Measurements from ENCODE around the gene ZFYVE1. TPM values are rescaled to one million over a fixed set of nuclear protein-coding genes. Genes with fewer than 3 reads are reported as not detected.
"Not testable (repeated sequence)": the region's sequence is repeated elsewhere in the genome, so short reads cannot be mapped to it uniquely, and the experiment has no call there.

The ZFYVE1 gene
- total and polyA plus RNA-seq, 12 donors: 4.9 to 19.5 (median 13.8) TPM

DNA sequence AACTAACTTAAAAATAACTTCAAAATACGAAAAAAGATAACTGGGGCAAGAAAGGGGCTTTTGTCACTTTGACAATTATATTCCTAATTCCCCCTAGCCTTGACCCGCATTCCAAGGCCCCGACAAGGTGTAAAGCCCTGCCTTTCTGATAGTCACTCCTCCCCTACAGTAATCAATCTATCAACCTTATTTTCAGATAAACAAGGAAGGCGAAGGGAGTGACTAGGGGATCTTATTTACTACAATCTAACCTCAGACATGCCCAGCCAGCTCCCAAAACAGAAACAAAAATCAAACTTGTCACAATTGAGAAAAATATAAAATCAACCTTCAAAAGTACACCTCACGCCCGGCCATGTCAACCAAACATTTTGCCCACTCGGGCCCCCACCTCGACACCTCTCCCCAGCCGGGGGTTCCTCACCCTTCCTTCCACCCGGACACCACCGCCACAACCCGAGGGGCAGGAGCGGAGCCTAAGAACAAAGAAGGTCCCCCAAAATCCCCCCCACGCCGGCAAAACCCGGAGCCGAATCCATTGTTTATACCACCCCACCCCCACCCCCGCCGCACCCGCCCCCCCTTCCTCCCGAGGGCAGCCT, 562 bp downstream of the ZFYVE1 start:
- ATAC-seq (peak in 3 of 8 donors; percentile 2 to 16 (median 4)), DNase-seq (no peak)
- peaks cover 4 to 41% (median 29%) of the 10 kb centered on the region in 9 donors for H3K4me1 ChIP-seq
- H3K36me3 ChIP-seq: peaks cover 0 to 31% (median 18%) of the 10 kb centered on the region in 9 donors
- H3K9me3 ChIP-seq: no peaks in the 10 kb centered on the region
- peak overlapping the region; percentile 38 to 88 (median 83) for H3K27ac ChIP-seq
- peak overlapping the region; percentile 34 to 89 (median 76) for H3K4me3 ChIP-seq
- no peak for TF ChIP-seq CTCF (IDR thresholded peaks at IDR 0.05)
- intact Hi-C loops (cut with DNase I): loop anchor here in 2 of 10 donors (2.0 kb wide), 1 partner anchor 32 kb away; the partner anchor contains the start of gene RBM25 (in 2 of the 2)
- 1 to 2% methylated on average over 17 to 21 of the region's 21 CpGs for WGBS, 2 donors
- H3K27me3 ChIP-seq: no peaks in the 10 kb centered on the region

GRCh38 chr14:73025544-73025943, 1.4 kb downstream of the ZFYVE1 start:
- Histone ChIP-seq H3K36me3 (peaks cover 0 to 39% (median 22%) of the 10 kb centered on the region in 9 donors), H3K27me3 (no peaks in the 10 kb centered on the region), H3K4me3 (peak overlapping the region in 6 of 10 donors; percentile 63 to 89 (median 78)), H3K27ac (peak overlapping the region in 1 of 10 donors; percentile 88), H3K9me3 (no peaks in the 10 kb centered on the region), H3K4me1 (peaks cover 4 to 45% (median 29%) of the 10 kb centered on the region in 9 donors)
- ATAC-seq (no peak), DNase-seq (no peak)
- WGBS, 2 donors: 76 to 83% methylated on average over 3 of the region's 3 CpGs
- TF ChIP-seq CTCF (IDR thresholded peaks at IDR 0.05): no peak
- intact Hi-C loops (cut with DNase I): no loop called here

DNA sequence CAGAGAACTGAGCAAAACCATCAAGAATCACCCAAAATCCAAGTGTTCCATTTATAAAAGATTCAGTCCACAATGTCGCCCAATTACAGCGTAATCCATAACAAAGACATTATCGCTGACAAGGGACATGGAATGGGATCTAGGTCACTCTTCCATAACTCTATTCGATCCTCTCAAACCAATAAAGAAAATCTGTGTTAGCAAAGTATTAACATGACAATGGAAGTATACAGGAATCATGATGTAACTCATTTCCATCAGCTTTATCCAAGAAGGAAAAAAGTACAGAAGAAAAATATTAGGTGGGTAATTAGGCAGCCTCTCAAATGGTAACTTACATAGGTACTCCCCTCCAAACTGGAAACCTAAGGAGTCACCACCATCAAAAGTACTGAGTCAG, 4.9 kb downstream of the ZFYVE1 start:
- H3K27me3 ChIP-seq: no peaks in the 10 kb centered on the region
- peaks cover 0 to 72% (median 26%) of the 10 kb centered on the region in 9 donors for H3K36me3 ChIP-seq
- no peak for TF ChIP-seq CTCF (IDR thresholded peaks at IDR 0.05)
- DNase-seq (no peak), ATAC-seq (no peak)
- intact Hi-C loops (cut with DNase I): no loop called here
- no peak overlapping the region for H3K27ac ChIP-seq
- H3K4me3 ChIP-seq: no peak overlapping the region
- H3K9me3 ChIP-seq: no peaks in the 10 kb centered on the region
- 96 to 98% methylated on average over 4 of the region's 4 CpGs for WGBS, 2 donors
- peaks cover 4 to 45% (median 29%) of the 10 kb centered on the region in 9 donors for H3K4me1 ChIP-seq

GRCh38 chr14:73016011-73016410, 10.9 kb downstream of the ZFYVE1 start:
- H3K4me3 ChIP-seq; ATAC-seq; H3K9me3 ChIP-seq; DNase-seq; H3K27ac ChIP-seq; intact Hi-C loops (cut with DNase I); H3K27me3 ChIP-seq: not testable (repeated sequence)
- peaks cover 0 to 12% (median 5%) of the 10 kb centered on the region in 9 donors for H3K4me1 ChIP-seq
- WGBS, 2 donors: 94 to 98% methylated on average over 10 of the region's 10 CpGs
- H3K36me3 ChIP-seq: peaks cover 0 to 87% (median 15%) of the 10 kb centered on the region in 9 donors

DNA sequence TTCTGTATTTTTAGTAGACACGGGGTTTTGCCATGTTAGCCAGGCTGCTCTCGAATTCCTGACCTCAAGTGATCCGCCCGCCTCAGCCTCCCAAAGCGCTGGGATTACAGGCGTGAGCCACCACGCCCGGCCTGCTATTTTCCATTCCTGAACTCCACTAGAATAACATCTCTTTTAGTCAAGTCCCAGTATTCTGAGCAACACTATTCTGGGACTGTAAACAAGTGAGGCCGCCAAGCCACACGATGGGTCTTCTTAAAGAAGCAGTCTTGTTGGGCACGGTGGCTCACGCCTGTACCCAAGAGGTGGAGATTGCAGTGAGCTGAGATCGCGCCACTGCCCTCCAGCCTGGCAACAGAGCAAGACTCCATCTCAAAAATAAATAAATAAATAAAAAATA, 11.4 kb downstream of the ZFYVE1 start:
- ATAC-seq; H3K9me3 ChIP-seq; intact Hi-C loops (cut with DNase I); H3K4me3 ChIP-seq; H3K27me3 ChIP-seq; H3K27ac ChIP-seq; DNase-seq: not testable (repeated sequence)
- 97% methylated on average over 14 of the region's 14 CpGs for WGBS, 2 donors
- Histone ChIP-seq H3K4me1 (peaks cover 0 to 12% (median 5%) of the 10 kb centered on the region in 9 donors), H3K36me3 (peaks cover 0 to 83% (median 11%) of the 10 kb centered on the region in 9 donors)
